GM23248 (cell line): ENCODE results near the gene COPS4.

Experiments
- EZH2 ChIP-seq: fragments of 200-600 bp; sonication (generic); IDR thresholded peaks from 2 replicates; pipeline ENCODE4 v1.6.1; 2018; ENCODE audit warnings: antibody characterized with exemption, mild to moderate bottlenecking; ENCODE audit not compliant: insufficient read depth, poor library complexity, severe bottlenecking
- EZH2phosphoT487 ChIP-seq: fragments of 200-600 bp; sonication (generic); IDR thresholded peaks from 2 replicates; pipeline ENCODE4 v1.6.1; 2018; ENCODE audit warnings: antibody characterized with exemption, moderate library complexity, mild to moderate bottlenecking, low read depth; ENCODE audit not compliant: insufficient read depth

GRCh38 chr4:83110970-83111750, 76.2 kb downstream of the COPS4 start:
- TF ChIP-seq EZH2phosphoT487: no peak
- TF ChIP-seq EZH2: no peak
